IMR-90 (cell line): ENCODE results near the gene HS6ST3.

Source experiments
- CTCF ChIP-seq: conservative IDR thresholded peaks from 2 replicates; pipeline ENCODE4 v1.5.1; 2012; ENCODE audit warnings: mild to moderate bottlenecking, low read depth, low read length, improper control_type of control experiment
- NFE2L2 ChIP-seq: fragments of 150-350 bp; IDR thresholded peaks from 2 replicates; pipeline ENCODE4 v1.6.1; 2016; ENCODE audit warnings: low read depth, mild to moderate bottlenecking, low read length
- POLR2A ChIP-seq: IDR thresholded peaks from 2 replicates; pipeline ENCODE4 v1.6.1; 2012; ENCODE audit warnings: mild to moderate bottlenecking, low read depth, low read length
- RAD21 ChIP-seq: IDR thresholded peaks from 2 replicates; pipeline ENCODE4 v1.6.1; 2012; ENCODE audit warnings: low read length, improper control_type of control experiment
- TF ChIP-seq, protein P1 (sequence below): fragments of 150-350 bp; IDR thresholded peaks from 2 replicates; pipeline ENCODE4 v1.6.1; 2017; ENCODE audit warnings: mild to moderate bottlenecking, antibody characterized with exemption, low read length, low read depth

DNA sequence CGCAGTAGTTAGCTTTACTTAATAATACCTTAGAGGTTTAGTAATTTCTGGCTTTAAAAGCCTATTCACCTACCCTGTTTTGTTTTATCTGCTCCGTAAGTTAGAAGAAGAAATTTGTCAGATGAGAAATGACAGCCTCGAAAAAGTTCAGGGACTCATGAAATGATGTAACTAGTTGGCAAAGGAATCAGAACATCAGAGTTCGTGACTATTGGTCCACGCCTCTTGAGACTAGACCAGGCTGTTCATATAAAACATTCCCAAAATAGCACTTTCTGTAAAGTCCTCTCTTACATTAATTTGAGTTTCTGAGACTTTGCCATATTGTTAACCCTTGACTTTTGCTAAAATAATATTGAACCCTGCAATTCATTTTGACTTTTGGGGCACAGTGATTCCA lies 92.0 kb downstream of the HS6ST3 start:
- TF ChIP-seq POLR2A (no peak), RAD21 (no peak), CTCF (no peak), NFE2L2 (no peak)
- TF ChIP-seq, protein P1, sequence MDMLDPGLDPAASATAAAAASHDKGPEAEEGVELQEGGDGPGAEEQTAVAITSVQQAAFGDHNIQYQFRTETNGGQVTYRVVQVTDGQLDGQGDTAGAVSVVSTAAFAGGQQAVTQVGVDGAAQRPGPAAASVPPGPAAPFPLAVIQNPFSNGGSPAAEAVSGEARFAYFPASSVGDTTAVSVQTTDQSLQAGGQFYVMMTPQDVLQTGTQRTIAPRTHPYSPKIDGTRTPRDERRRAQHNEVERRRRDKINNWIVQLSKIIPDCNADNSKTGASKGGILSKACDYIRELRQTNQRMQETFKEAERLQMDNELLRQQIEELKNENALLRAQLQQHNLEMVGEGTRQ: no peak
